H1 (cell line): ENCODE measurements around the gene RNF4. TPM values are rescaled to one million over a fixed set of nuclear protein-coding genes. Genes with fewer than 3 reads are reported as not detected.

Source experiments
- CTCF ChIA-PET: fragments of 300-600 bp; sonication (Branson Sonifier 250); formaldehyde crosslinking; loops from one replicate; lab custom pipeline; 2021; ENCODE audit not compliant: partially characterized antibody; lab: Charles Lee
- POLR2A ChIA-PET: fragments of 300-600 bp; sonication (Branson Sonifier 250); formaldehyde crosslinking; loops from one replicate; lab custom pipeline; 2021; ENCODE audit warnings: inconsistent platforms; ENCODE audit not compliant: partially characterized antibody; lab: Charles Lee
- DNase-seq, 2 experiments: peaks; one replicate each; pipeline versions ENCODE4 v3.0.0 to v3.0.0-alpha.2; 2010 to 2022; ENCODE audit warnings: low spot score in 2 of 2, low read depth in 1 of 2, mixed read lengths in 1 of 2
- FAIRE-seq: peaks from 2 replicates; lab custom pipeline; 2011; peaks lifted over from hg19 to GRCh38; lab: Jason Lieb, UNC
- H2AFZ ChIP-seq: 2 replicates; pipeline ENCODE4 v1.8.1; 2012; ENCODE audit warnings: low read length, inconsistent platforms
- H2AK5ac ChIP-seq: 2 replicates; pipeline ENCODE4 v1.6.1; 2013; ENCODE audit warnings: low read depth, low read length
- H2BK120ac ChIP-seq: replicated peaks from 2 replicates; pipeline ENCODE3; 2013; ENCODE audit warnings: low read depth, low read length, inconsistent platforms
- H2BK12ac ChIP-seq: 2 replicates; pipeline ENCODE4 v1.6.1; 2013; ENCODE audit warnings: low read depth, low read length
- H2BK15ac ChIP-seq: 2 replicates; pipeline ENCODE4 v1.6.1; 2013; ENCODE audit warnings: low read length
- H2BK20ac ChIP-seq: 2 replicates; pipeline ENCODE4 v1.6.1; 2013; ENCODE audit warnings: low read length
- H2BK5ac ChIP-seq: 2 replicates; pipeline ENCODE4 v1.6.1; 2013; ENCODE audit warnings: low read depth, low read length
- H3K14ac ChIP-seq: 2 replicates; pipeline ENCODE4 v1.6.1; 2013; ENCODE audit warnings: inconsistent platforms; ENCODE audit not compliant: insufficient read length
- H3K18ac ChIP-seq: 2 replicates; pipeline ENCODE4 v1.6.1; 2013; ENCODE audit warnings: low read length; ENCODE audit errors: extremely low read depth
- H3K23ac ChIP-seq: 2 replicates; pipeline ENCODE4 v1.6.1; 2013; ENCODE audit warnings: inconsistent platforms; ENCODE audit not compliant: insufficient read length
- H3K23me2 ChIP-seq: 2 replicates; pipeline ENCODE4 v1.6.1; 2013; ENCODE audit warnings: low read depth, low read length
- H3K27ac ChIP-seq: 2 replicates; pipeline ENCODE4 v1.6.1; 2011; ENCODE audit warnings: low read depth, low read length, inconsistent platforms
- H3K27me3 ChIP-seq, 4 experiments: replicated peaks in 1 of 4; 1 replicate in 1 of 4; 2 replicates in 3 of 4; pipeline versions ENCODE4 v1.6.1 to v1.8.1; 2011 to 2013; ENCODE audit warnings: low read length in 3 of 4, mild to moderate bottlenecking in 3 of 4, inconsistent platforms in 2 of 4, mixed read lengths in 2 of 4, moderate library complexity in 1 of 4; ENCODE audit not compliant: control insufficient read depth in 3 of 4, insufficient read depth in 3 of 4; ENCODE audit errors: extremely low read depth in 1 of 4
- H3K36me3 ChIP-seq, 4 experiments: 2 replicates each; pipeline versions ENCODE4 v1.6.1 to v1.8.1; 2011 to 2013; ENCODE audit warnings: mild to moderate bottlenecking in 4 of 4, low read length in 3 of 4, moderate library complexity in 2 of 4, control low read depth in 1 of 4, inconsistent platforms in 1 of 4; ENCODE audit not compliant: insufficient read depth in 4 of 4, control insufficient read depth in 2 of 4
- H3K4ac ChIP-seq: replicated peaks from 2 replicates; pipeline ENCODE3; 2013; ENCODE audit warnings: low read length, low read depth, mixed read lengths, inconsistent platforms; ENCODE audit not compliant: insufficient read length
- H3K4me1 ChIP-seq, 4 experiments: replicated peaks in 1 of 4; 1 replicate in 1 of 4; 2 replicates in 3 of 4; pipeline versions ENCODE4 v1.6.1 to v1.8.1; 2011 to 2013; ENCODE audit warnings: low read length in 3 of 4, inconsistent platforms in 2 of 4, mixed read lengths in 1 of 4; ENCODE audit not compliant: insufficient read depth in 4 of 4, control insufficient read depth in 3 of 4
- H3K4me2 ChIP-seq, 2 experiments: 2 replicates each; pipeline versions ENCODE4 v1.6.1 to v1.8.1; 2011 to 2013; ENCODE audit warnings: low read depth in 2 of 2, low read length in 2 of 2, control low read depth in 1 of 2, inconsistent platforms in 1 of 2, mild to moderate bottlenecking in 1 of 2; ENCODE audit not compliant: insufficient read depth in 1 of 2
- H3K4me3 ChIP-seq, 4 experiments: fragments of 200-600, 300-600 bp in 1 of 4; sonication (generic), shearing (Covaris generic), sonication (Bioruptor Twin) in 1 of 4; 2 replicates each; pipeline versions ENCODE4 v1.5.1 to v1.8.1; 2011 to 2016; ENCODE audit warnings: low read length in 4 of 4, low read depth in 3 of 4, control low read depth in 2 of 4, inconsistent platforms in 2 of 4, mild to moderate bottlenecking in 2 of 4, mixed read lengths in 1 of 4, moderate library complexity in 1 of 4; ENCODE audit not compliant: insufficient read depth in 2 of 4; ENCODE audit errors: extremely low read depth in 1 of 4
- H3K56ac ChIP-seq: replicated peaks from 2 replicates; pipeline ENCODE3; 2013; ENCODE audit warnings: low read depth, mild to moderate bottlenecking, mixed read lengths, low read length, inconsistent platforms; ENCODE audit not compliant: insufficient read length
- H3K79me1 ChIP-seq: 2 replicates; pipeline ENCODE4 v1.6.1; 2013; ENCODE audit warnings: low read depth, low read length, control low read depth
- H3K79me2 ChIP-seq, 2 experiments: 2 replicates each; pipeline versions ENCODE4 v1.6.1 to v1.8.1; 2012 to 2013; ENCODE audit warnings: low read length in 2 of 2, mild to moderate bottlenecking in 2 of 2, inconsistent platforms in 1 of 2; ENCODE audit not compliant: insufficient read depth in 2 of 2, control insufficient read depth in 1 of 2
- H3K9ac ChIP-seq, 4 experiments: replicated peaks in 1 of 4; 1 replicate in 1 of 4; 2 replicates in 3 of 4; pipeline versions ENCODE4 v1.6.1 to v1.8.1; 2011 to 2013; ENCODE audit warnings: low read depth in 3 of 4, low read length in 3 of 4, control low read depth in 2 of 4, mild to moderate bottlenecking in 2 of 4, moderate library complexity in 2 of 4, inconsistent platforms in 1 of 4; ENCODE audit errors: extremely low read depth in 1 of 4
- H3K9me3 ChIP-seq, 2 experiments: 2 replicates each; pipeline versions ENCODE4 v1.6.1 to v1.8.1; 2012 to 2013; ENCODE audit warnings: mild to moderate bottlenecking in 2 of 2, moderate library complexity in 2 of 2, control low read depth in 1 of 2, inconsistent platforms in 1 of 2, low read depth in 1 of 2, low read length in 1 of 2, mixed read lengths in 1 of 2; ENCODE audit not compliant: insufficient read depth in 2 of 2
- H4K20me1 ChIP-seq, 2 experiments: replicated peaks in 1 of 2; 2 replicates each; pipeline versions ENCODE3 to v1.8.1; 2011 to 2013; ENCODE audit warnings: inconsistent platforms in 2 of 2, low read length in 2 of 2, mild to moderate bottlenecking in 1 of 2; ENCODE audit not compliant: insufficient read depth in 2 of 2, control insufficient read depth in 1 of 2
- H4K5ac ChIP-seq: 2 replicates; pipeline ENCODE4 v1.6.1; 2013; ENCODE audit warnings: low read length, low read depth, mixed read lengths, inconsistent platforms; ENCODE audit not compliant: insufficient read length
- H4K8ac ChIP-seq: 2 replicates; pipeline ENCODE4 v1.8.0; 2013; ENCODE audit warnings: mild to moderate bottlenecking, moderate library complexity, low read length, inconsistent platforms; ENCODE audit not compliant: insufficient read depth; ENCODE audit errors: extremely low read depth
- H4K91ac ChIP-seq: replicated peaks from 2 replicates; pipeline ENCODE3; 2013; ENCODE audit warnings: low read length, mixed read lengths, inconsistent platforms; ENCODE audit not compliant: insufficient read length
- CEBPB ChIP-seq: IDR thresholded peaks from 2 replicates; pipeline ENCODE4 v1.6.1; 2012; ENCODE audit warnings: low read depth, low read length
- CREB1 ChIP-seq: IDR thresholded peaks from 2 replicates; pipeline ENCODE4 v1.6.1; 2012; ENCODE audit warnings: inconsistent platforms
- EGR1 ChIP-seq: IDR thresholded peaks from 2 replicates; pipeline ENCODE4 v1.6.1; 2011; ENCODE audit warnings: low read depth, low read length, borderline replicate concordance
- FOSL1 ChIP-seq: IDR thresholded peaks from 2 replicates; pipeline ENCODE4 v1.6.1; 2011; ENCODE audit warnings: mild to moderate bottlenecking, low read depth, low read length, moderate library complexity; ENCODE audit not compliant: insufficient read depth
- KDM4A ChIP-seq: IDR thresholded peaks from one replicate; pipeline ENCODE4 v1.7.1; 2012; ENCODE audit warnings: low read depth, mild to moderate bottlenecking, moderate library complexity, low read length, inconsistent platforms; ENCODE audit not compliant: severe bottlenecking
- RNF2 ChIP-seq: fragments of 200-900, 300-1000 bp; sonication (generic); IDR thresholded peaks from 2 replicates; pipeline ENCODE4 v1.7.1; 2016; ENCODE audit warnings: borderline replicate concordance, low read depth, mild to moderate bottlenecking, antibody characterized with exemption, low read length; ENCODE audit not compliant: poor library complexity, severe bottlenecking; ENCODE audit errors: missing control alignments
- TBP ChIP-seq: IDR thresholded peaks from 2 replicates; pipeline ENCODE4 v1.6.1; 2011; ENCODE audit warnings: low read depth, low read length, improper control_type of control experiment
- WGBS, 2 experiments: shearing (Covaris generic) in 1 of 2; methylation state at CpG; one replicate each; pipeline versions ENCODE4 v1.1.6 to v1.1.7; 2013 to 2015; ENCODE audit warnings: low lambda C conversion rate in 2 of 2, mixed read lengths in 2 of 2, inconsistent platforms in 1 of 2, low coverage in 1 of 2, missing lambda C conversion rate in 1 of 2; ENCODE audit not compliant: insufficient replicate concordance in 2 of 2, insufficient coverage in 1 of 2, insufficient read length in 1 of 2; ENCODE audit errors: extremely low coverage in 1 of 2, missing lambda C conversion rate in 1 of 2; 5-methylcytosine and 5-hydroxymethylcytosine counted together
- polyA plus RNA-seq, 7 experiments: library from polyadenylated mRNA; depleted of rRNA in 3 of 7; stranded (reverse) in 5 of 7; unstranded in 2 of 7; fragments of >200 nt in 5 of 7; fragments of 200-250 nt in 2 of 7; gene quantifications; 1 replicate in 5 of 7; 2 replicates in 1 of 7; 4 replicates in 1 of 7; pipeline versions ENCODE4 v1.2.1 to v1.2.3, GENCODE V29; 2011 to 2013; ENCODE audit warnings: missing spikeins in 2 of 7, mixed read lengths in 2 of 7
- total RNA-seq: library from RNA; stranded (reverse); fragmentation: NEBNext Ultra II Directional; extraction: Animal tissue kit (Norgen Biotek cat#: 25700); gene quantifications from 2 replicates; pipeline ENCODE4 v1.2.1, GENCODE V29; 2021
- TF ChIP-seq, protein P1 (sequence below): IDR thresholded peaks from 2 replicates; pipeline ENCODE4 v1.6.1; 2011; ENCODE audit warnings: low read depth, mild to moderate bottlenecking, low read length; ENCODE audit not compliant: insufficient read depth
- TF ChIP-seq, protein P2 (sequence below): IDR thresholded peaks from 2 replicates; pipeline ENCODE4 v1.6.1; 2012; ENCODE audit warnings: low read length, inconsistent platforms

Gene RNF4
- total and polyA plus RNA-seq, 2 of the 8 experiments (the other 6 are each of a cell fraction or from before 2014, with no cell fraction given): 68.2 to 78.9 TPM

DNA sequence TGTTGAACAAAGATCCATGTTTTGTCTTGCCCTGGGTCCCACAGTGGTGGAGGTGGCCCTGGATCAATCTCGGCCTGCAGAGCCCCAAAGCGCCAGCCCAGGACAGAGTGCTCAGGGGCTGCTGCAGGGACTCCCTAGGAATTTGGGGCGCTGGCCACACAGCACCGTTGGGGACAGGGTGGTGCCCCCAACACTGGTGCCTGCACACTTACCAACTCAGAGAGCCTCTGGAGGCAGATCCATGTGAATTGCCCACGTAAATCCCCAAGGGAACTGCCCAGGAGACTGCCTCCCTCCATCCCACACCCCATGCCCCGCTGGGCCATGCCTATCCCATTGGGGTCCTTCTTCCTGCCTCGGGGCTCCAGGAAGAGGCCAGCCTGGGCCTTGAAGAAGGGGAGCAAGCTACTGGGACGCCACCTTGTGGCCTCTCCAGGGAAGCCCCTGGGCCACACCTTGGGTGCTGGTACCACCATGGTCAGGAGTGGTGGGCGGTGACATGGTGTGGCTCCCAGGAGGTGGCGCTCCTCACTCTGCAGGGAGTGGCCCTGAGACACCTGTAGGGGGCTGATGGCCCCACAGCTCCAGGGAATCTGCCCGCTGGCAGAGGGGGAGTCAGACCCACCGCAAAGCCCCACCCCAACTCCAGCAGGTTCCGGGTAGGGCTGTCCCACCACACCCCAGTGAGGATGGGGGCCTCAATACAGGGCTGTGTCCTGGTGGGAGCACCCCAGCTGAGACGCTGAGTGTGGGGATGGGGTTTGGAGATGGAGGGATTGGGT lies 27.3 kb upstream of the RNF4 start:
- no peak overlapping the region for H3K18ac ChIP-seq
- ChIA-PET CTCF (interaction anchor here (0.6 to 6.2 kb wide), 38 partner anchors 8 to 1033 kb away, joined by 3 to 53 read pairs (median 5); partner anchors contain the start of genes CFAP99, RNF4 and ZFYVE28), POLR2A (interaction anchor here (0.6 to 1.9 kb wide), 3 partner anchors 28 to 199 kb away, joined by 4 to 7 read pairs (median 5); partner anchors contain the start of genes HAUS3, POLN and RNF4)
- H3K23me2 ChIP-seq: peaks cover 1% of the 10 kb centered on the region; the same call in 1 of the 2 replicates
- H4K5ac ChIP-seq: no peak overlapping the region
- H2AFZ ChIP-seq: 0 out of 2 replicates have a peak overlapping the region, but pooled peaks have one; percentile 73
- H4K20me1 ChIP-seq: peaks cover 0 to under 1% of the 10 kb centered on the region in 2 experiments
- no peak overlapping the region for H3K14ac ChIP-seq
- peak overlapping the region; percentile 80; the same call in 1 of the 2 replicates for H2BK20ac ChIP-seq
- H3K4me1 ChIP-seq: no peaks in the 10 kb centered on the region; a peak in 3 of 7 replicates
- H3K4me3 ChIP-seq: no peak overlapping the region
- H3K4me2 ChIP-seq: no peak overlapping the region
- no peaks in the 10 kb centered on the region for H3K36me3 ChIP-seq
- WGBS, 2 experiments: 68% methylated on average over 14 of the region's 14 CpGs; no CpG with 5 or more reads in 1 of the 2 experiments
- H3K23ac ChIP-seq: no peak overlapping the region
- H2AK5ac ChIP-seq: no peak overlapping the region
- peak; percentile 86 to 91 for DNase-seq
- H3K79me2 ChIP-seq: no peaks in the 10 kb centered on the region
- no peak overlapping the region for H2BK5ac ChIP-seq
- no peak overlapping the region for H2BK12ac ChIP-seq
- no peak overlapping the region for H3K56ac ChIP-seq
- H4K91ac ChIP-seq: peak overlapping the region; percentile 5
- H4K8ac ChIP-seq: peak overlapping the region; percentile 88
- H3K4ac ChIP-seq: no peak overlapping the region
- H3K9me3 ChIP-seq: no peaks in the 10 kb centered on the region
- no peak for FAIRE-seq
- H3K79me1 ChIP-seq: no peaks in the 10 kb centered on the region
- H3K9ac ChIP-seq: no peak overlapping the region
- no peaks in the 10 kb centered on the region for H3K27me3 ChIP-seq
- no peak overlapping the region for H2BK120ac ChIP-seq
- peak overlapping the region; percentile 61; the same call in 1 of the 2 replicates for H2BK15ac ChIP-seq
- H3K27ac ChIP-seq: no peak overlapping the region
- TF ChIP-seq, protein P1, sequence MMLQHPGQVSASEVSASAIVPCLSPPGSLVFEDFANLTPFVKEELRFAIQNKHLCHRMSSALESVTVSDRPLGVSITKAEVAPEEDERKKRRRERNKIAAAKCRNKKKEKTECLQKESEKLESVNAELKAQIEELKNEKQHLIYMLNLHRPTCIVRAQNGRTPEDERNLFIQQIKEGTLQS: no peak
- no peak for TF ChIP-seq RNF2
- no peak for TF ChIP-seq CEBPB
- no peak for TF ChIP-seq KDM4A
- peak; percentile 51; the same call in 1 of the 2 replicates for TF ChIP-seq CREB1
- no peak for TF ChIP-seq FOSL1
- TF ChIP-seq TBP: no peak
- TF ChIP-seq EGR1: peak; percentile 69; the same call in 1 of the 2 replicates
- TF ChIP-seq, protein P2, sequence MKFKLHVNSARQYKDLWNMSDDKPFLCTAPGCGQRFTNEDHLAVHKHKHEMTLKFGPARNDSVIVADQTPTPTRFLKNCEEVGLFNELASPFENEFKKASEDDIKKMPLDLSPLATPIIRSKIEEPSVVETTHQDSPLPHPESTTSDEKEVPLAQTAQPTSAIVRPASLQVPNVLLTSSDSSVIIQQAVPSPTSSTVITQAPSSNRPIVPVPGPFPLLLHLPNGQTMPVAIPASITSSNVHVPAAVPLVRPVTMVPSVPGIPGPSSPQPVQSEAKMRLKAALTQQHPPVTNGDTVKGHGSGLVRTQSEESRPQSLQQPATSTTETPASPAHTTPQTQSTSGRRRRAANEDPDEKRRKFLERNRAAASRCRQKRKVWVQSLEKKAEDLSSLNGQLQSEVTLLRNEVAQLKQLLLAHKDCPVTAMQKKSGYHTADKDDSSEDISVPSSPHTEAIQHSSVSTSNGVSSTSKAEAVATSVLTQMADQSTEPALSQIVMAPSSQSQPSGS: no peak; the same call in 1 of the 2 replicates
